Measurements from ENCODE around the gene TMEM187.

TMEM187 gene

DNA sequence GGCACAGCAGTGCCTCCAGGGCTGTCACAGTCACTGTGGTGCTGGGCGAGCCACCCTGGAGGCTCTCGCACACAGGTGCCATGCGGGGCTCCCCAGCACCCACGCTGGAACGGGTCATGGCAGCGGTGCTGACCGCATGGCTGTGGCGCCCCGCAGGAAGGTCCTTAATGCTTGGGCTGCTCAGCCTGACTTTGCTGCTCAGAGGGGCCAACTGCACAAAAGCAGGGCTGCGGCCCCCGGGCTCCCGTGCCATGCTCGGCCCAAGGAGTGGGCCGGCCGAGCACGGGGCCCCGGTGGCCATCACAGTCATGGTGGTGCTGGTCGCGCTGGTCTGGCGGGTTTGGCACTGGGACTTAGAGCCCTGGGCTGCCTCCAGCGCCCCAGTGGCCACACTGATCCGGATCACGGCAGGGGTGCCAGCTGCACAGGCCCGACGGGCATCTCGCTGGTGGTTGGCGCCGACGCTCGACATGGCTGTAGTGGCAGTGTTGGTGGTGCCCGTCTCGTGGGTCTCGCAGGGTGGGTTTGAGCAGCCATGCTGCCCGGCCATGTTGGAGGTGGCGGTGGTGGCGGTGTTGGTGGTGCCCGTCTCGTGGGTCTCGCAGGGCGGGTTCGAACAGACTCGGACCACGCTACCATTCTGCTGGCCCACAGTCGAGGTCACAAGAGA lies 17.9 kb upstream of the TMEM187 start:
- DNase-seq = no peak

DNA sequence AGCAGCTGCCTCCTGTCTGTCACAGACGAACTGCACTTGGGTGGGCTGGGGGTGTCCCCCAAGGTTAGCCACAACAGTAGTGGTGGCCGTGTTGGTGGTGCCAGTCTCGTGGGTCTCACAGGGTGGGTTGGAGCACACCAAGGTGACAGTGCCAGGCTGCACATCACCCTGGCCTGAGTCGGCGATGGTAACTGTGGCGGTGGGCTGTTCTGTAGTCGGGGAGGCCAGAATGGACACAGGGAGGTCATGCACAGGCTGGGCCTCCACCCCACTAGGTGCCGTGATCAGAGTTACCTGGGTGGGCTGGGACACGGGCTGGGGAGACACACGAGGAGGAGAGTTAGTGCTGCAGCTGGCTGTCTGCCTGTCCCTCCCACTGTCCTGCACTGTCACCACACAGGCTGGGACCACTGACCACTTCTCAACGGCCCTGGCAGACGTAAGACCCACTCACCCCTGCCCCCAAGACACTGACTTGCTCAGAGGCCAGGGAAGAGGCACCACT lies 17.3 kb upstream of the TMEM187 start:
- no peak for DNase-seq

DNA sequence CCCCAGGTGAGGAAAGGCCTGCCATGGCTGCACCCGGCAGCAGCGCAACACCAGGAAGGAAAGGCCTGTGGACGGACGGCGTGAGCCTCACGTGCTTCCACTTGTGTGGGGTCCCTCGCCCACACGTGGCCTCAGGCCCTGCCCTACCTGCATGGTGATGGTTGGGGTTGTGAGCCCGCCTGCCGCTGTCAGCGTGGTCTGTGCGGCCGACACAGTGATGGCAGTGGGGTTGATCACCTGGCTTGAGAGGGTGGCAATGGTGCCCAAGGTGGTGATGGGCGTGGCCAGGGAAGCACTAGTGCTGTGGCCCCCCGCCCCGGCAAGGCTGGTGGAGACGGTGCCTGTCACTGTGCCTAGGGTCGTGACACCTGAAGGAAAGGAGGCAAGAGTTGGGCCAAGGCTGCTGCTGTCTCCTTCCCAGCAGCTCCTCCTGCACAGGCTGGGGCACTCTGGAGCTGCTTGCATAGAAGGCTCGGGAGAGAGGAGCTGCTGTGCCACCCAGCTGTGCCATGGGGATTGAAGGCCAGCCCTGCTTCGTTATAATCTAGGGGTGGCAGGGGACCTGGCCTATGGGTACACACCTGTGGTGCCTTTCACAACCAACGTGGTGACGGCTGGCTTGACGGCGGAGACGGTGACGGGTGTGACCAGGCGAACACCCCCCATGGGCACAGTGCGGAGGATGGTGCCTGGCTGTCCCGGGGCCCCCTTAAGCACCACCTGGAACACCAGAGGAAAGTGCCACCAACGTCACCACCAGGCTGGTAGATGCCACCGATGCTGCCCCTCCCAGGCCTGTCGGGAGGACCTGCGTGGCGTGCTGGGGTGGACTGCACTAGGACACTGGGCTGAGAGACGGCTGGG lies 16.3 kb upstream of the TMEM187 start:
- DNase-seq = no peak

DNA sequence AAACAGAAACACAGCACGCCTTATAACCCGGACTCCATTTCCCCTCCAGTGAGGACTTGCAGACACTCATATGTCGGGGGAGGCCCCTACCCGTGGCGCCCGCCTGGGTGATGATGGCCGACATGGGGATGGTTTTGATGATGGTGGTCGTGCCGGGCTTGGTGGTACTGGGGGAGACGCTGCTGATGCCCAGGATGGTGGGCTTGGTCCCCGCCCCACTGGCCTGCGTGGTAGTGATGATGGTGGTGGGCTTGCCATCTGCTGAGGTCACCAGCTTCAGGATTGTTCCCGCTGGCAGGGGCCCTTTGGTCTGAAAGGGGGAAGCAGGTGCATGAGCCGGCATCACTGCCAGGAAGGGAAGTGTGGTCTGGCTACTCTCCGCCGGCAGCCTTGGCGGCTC lies 15.3 kb upstream of the TMEM187 start:
- DNase-seq = no peak

DNA sequence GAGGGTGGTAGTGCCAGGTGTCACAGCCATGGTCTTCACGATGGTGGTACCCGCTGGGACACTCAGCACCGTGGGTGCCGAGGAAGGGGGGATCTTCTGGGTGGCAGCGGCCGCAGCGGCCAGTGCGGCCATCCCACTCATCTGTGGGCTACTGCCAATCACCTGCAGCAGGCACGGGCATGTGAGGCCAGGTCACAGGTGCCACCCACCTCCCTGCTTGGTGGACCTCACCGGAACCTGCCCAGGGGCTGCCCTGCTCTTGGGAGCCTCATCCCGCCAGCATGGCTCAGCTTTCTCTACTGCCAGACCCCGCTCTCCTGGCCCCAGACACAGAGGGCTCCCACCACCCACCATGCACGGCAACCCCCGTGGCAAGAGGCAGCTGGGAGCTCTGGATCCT lies 13.9 kb upstream of the TMEM187 start:
- DNase-seq = no peak

DNA sequence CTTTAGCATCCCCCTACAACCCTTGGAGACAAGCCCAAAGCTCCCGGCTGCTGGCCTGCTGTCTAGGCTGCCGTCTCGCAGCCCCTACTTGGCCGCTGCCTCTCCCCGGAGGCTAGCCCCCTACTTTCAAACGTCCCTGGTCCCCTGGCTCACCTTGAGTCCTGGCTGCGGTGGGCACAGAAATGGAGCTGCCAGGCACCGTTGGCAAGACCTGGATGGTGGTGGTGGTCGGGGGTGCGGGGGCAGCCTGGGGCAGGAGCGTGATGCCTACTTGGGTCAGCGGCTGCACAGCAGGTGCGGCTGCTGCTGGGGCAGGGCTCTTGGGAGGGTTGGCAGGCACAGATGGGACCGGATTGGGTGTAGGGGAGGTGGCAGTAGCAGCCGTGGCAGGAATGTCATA lies 12.9 kb upstream of the TMEM187 start:
- no peak for DNase-seq

DNA sequence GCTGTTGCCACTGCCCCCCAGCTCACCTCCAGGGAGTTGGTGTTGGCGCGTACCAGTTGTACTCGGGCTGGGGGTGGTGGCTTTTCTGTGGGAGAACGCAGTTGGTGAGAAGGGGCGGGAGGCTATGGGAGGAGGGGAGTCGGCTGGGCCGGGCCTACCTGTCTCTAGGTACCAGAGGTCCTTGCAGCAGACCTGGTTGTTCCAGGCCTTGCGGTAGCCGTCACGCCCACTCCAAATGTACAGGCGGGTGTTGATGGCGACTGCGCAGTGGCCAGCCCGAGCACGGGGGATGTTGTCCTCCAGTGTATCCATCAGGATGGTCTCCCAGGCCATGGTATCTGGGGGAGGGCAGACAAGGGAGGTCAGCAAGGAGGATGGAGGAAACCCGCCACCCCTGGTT lies 12.5 kb upstream of the TMEM187 start:
- no peak for DNase-seq

DNA sequence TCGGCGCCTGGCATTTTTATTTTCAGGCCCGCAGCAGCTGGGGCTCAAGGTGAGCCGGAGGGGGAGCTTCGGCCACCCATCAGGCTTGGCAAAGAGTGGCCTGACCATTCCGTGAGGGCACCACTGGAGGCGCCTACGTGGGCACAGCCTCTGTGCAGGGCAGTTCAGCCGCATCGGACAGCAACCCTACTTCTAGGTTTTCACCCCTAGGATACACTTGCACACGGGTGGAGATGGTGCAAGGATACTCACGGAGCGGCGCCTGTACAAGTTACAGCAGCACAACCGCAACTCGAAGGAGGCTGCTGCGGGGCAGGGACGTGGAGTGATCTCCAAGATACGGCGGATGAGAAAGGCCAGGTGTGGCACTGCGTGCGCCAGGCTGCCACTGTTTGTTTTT lies 11.8 kb upstream of the TMEM187 start:
- DNase-seq = no peak

DNA sequence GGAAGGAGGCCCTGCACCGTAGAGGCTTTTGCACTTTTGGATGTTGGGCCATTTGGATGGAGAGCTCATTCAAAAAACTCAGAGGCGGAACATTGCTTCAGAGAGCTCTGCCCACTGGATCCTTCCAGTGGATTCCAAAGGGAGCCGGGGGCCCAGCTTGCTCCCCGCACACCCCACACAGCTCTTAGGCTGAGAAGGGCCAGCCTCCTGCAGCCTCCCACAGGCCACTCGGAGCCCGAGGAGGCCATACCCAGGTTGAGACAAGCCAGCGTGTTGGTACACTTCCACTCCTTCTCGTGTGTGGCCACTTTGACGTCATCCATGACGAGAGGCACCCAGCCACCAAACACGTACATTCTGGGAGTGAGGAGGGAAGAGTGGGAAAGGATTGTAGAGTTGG lies 11.3 kb upstream of the TMEM187 start:
- no peak for DNase-seq

DNA sequence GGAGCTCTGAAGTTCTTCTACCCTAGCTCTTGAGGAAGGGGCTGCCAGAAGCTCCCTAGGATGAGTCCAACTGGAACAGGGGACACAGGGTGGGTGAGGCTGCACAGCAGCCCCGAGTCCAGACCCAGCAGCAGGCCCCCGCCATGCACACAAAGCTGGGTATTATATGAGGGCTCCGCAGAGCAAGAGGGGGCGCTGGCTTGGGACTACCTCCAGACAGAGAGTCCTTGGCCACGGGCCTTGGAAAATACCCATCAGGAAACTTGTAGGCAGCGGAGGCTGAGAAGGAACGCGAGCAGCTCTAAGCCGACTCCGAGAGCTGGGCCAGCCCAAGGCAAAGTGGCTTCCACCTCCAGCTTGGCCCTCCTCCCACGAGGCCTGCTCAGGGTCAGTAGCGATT lies 9.0 kb upstream of the TMEM187 start:
- DNase-seq = no peak

DNA sequence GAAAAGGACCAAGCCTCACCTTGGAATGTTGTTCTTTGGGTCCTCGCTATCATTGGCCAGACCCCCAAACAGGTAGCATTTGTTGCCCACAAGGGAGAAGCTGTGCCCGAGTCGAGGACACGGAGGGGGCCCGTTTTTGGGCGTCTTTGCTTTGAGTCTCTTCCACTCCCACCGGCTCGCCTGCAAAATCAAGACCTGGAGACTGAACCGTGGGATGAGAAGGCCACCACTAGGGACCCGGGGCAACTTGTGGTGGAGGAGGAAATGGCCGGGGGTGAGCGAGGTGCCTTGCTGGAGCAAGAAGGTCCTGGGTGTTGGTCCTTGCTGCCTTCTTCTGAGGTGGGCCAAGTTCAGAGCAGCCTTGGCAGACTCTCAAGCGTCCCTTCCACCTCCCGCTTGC lies 8.4 kb upstream of the TMEM187 start:
- DNase-seq = no peak

DNA sequence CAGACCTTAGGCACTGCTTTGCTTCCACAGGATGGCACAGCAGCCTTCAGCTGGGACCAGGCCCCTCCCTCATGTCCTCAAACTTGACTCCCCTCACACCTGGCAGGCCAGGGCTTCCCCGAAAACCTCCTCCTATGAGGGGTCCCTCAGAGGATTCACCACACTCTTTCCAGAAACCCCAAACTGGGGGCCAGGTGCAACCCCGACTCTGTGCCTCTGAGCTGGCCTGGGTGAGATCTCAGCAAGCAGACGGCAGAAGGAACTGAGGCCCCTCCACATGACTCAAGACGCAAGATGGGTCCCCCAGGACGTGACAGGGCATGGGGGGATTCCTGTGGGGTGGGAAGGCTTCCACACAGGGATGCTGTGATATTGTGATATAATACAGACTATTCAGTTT lies 7.1 kb upstream of the TMEM187 start:
- DNase-seq = no peak

DNA sequence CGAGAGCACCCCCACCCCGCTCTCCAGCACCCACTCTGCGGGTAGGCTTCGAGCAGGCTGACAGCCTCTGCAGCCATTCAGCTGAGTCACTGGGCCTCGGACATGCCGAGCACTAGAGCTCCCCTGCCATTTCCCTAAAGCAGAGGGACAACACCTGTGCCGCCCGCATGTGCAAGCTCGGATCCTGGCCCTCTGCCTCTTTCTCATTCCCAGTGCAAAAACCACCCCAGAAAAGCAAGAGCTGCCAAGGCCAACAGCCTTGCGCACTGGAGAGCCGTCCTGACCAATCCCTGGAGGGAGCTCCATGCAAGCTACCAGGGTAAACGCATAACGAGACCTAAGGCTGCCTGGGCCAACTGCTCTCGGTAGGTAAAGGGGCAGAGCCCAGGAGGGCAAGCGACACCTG lies 6.3 kb upstream of the TMEM187 start:
- no peak for DNase-seq

DNA sequence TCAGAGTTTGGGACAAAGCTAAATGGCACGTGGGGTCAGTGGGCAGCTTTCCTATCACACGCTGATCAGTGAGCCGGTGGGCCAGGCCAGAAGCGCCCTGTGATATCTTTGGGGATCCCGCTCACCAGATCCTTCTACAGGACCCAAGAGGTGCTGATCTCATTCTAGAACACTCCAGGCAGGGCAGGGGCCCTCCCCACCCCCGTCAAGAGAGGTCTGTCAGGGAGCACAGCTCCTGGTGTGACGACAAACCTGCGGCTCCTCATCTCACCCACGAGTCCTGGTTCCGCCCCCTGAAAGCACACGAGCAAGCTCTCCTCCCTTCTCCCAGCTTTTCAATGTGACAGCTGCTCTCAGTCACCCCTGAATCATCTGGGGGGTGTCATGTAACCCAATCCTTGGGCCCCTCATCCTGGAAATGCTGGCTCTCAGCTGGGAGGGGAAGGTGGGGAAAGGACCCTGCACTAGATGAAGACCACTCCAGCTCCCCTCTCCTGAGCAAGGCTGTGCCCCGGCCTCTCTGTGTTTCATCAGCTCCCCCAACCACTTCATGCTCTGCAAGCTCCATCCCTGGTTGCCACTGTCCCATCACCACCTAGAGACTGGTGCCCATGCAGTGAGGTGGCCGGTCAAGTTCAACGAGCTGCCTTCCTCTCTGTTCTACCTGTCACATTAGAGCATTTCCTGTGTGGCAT lies 5.6 kb upstream of the TMEM187 start:
- DNase-seq = no peak

DNA sequence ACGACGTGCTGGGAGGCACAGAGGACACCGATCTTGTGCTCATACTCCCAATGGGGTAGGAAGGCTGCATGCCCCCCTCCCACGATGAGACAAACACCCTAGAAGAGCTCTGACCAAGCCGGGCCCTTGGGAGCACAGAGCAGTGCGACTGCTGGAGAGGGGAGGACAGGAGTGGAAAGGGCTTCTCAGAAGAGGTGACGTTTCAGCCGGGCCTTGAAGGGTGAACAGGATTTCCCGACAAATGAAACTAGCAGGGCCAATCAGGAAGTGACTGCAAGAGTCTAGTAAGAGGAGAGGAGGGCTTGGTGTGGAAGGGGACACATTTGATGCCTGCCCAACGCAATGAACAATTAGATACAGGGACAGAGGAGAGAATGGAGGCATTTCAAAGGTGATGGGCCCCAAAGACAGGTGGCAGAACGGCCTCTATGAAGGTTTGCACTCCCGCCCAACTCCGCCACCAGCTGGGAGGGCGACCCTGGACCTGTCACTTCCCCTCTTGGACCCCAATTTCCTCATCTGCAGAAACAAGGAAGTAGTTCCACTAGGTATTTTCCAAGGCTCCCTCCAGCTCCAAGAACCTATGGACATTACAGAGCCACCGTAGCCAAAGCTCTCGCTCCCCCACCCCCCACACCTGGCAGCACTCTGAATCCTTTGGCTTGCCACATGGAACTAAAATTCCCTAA lies 4.9 kb upstream of the TMEM187 start:
- DNase-seq = peak in 3 of 4 experiments; percentile 45 to 57 (median 49)

DNA sequence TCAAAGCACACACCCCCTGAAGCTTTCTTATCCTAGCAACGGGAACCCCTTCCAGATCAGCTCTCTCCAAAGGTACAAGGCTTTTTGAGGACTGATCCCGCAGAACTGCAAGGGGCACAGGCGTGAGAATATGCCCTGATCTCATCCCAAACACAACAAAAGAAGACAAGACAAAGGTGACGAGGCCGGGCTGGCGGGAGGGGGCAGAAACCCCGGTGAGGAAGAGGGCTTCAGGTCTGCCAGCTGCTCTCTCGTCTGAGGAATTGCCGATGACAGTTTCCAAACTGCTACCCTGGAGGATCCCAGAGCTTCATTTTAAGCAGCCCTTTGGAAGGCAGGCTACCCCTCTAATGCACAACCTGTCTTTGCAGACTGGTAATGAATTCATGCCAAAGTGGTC lies 4.3 kb upstream of the TMEM187 start:
- no peak for DNase-seq

DNA sequence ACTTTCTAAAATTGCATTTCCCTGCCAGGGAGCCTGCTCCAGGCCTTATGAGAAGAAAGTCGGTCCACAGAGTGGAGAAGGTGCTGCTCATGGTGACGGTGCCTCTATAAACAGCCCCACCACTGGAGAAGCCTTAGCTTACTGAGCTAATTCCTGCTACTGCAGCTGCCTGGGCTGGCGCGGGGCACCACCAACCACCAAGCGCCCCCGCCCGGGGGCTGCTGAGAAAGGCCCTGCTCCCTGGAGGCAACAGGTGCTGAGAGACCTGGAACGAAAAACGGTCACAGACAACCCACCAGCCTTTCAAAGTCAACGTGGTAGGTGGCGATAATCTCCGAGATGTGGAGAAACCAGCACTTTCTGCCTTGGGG lies 3.8 kb upstream of the TMEM187 start:
- DNase-seq = peak in 1 of 4 experiments; percentile 30

DNA sequence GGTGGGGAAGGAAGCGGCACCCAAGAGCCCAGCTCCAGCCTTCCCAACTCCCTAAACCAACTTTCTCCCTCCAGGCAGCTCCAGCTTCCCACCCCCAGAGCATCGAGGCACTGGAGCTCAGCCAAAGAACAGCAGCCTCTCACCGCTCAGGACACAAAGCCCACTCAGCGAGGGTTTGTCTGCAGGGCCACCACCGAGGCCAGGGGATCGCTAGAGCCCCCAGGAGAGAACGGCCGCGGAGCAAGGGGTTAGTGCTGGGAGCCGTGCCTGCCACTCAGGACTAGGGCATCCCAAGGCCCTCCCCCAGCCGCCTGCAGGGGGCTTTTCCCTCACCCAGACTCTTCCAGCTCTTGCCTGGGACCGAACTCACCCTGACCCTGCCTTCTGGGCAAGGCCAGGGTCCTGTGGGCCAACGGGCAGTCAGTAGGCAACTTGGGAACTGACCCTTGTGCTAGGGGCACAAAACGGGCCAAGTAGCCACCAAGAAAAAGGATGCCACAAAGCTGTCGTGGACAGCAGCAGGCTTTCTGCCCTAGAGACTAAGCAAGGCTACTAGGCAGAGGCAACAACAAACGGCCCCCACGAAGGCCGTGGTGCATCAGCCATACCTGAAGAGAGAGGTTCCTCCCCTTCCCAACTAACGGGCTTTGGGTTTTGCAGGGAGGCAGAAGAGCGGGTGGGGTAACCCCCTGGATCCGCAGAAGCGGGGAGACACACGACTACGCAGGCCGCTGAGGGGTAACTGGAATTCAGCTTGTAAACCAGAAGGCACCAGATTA lies 3.2 kb upstream of the TMEM187 start:
- no peak for DNase-seq

DNA sequence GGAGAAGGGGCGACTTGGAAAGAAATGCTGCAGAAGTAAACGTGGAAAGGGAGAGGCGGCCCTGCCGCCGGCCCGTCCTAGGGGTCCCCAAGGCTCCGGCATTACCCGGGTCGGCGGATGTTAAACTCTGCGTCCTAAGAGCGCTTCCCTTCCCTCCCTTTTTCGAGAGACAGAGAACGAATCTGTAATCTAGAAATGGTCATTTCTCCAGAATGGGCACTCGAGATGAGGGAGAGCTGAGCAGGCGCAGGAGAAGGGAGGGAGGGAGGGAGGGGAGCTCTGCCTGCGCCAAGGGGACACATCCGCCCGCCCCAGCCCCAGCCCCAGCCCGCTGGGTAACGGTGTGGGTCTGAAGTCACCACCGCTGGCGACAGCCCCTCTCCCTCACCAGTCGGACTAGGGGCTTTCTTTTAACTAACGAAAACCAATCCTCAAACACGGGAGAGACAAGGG lies 2.6 kb upstream of the TMEM187 start:
- peak in 1 of 4 experiments; percentile 18 for DNase-seq

DNA sequence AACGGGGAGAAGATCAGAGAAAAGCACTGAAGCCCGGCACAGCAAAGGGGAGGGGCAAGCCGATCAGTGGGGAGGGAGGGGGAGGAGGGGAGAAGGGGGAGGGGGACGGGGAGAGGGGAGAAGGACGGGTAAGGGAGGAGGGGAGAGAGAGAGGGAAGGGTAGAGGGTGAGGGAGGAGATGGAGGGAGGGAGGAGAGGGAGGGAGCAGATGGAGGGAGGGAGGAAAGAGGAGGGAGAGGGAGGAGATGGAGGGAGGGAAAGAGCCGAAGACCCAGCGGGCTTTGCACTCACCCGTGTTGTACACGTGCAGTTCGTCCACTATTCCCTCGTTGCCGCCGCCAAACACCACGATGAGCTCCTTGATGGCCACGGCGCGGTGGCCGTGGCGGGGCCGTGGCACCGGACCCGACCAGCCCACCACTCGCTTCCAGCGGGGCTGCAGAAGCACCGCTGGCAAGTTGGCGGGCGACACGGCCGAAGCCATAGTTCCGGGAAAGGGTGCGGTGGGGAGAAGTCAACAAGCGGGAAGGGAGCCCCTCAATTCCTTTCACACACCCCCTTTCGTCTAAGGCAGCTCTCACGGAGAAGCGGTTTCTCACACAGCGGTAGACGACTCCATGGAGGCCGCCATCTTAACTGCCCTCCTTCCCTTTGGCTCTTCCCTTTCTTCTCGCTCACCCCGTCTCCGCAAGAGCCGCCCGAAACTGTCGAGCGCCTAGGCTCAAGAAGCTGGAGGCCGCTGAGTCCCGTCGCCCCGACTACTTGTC lies 2.0 kb upstream of the TMEM187 start:
- peak in 1 of 4 experiments; percentile 24 for DNase-seq

DNA sequence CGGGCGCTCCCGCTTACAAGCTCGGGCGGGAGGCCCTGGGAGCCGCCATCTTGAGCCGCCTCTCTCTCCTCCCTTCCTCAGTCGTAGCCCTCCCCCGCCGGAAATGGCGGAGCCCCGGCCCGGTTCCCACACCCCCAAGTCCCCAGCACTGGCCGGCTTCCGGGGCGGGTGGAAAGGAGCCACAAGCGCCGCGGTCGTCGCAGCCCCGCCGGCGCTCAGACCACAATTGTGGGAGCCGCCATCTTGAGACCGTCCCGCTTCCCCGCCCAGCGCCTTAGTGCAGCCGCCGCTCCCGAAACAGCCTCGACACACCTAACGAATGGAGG lies 1.5 kb upstream of the TMEM187 start:
- DNase-seq = peak; percentile 89 to 95 (median 94)
